PFSK-1 (cell line): ENCODE data around the gene FAM228A.

Experiments
- POLR2AphosphoS5 ChIP-seq: IDR thresholded peaks from 2 replicates; pipeline ENCODE4 v1.6.1; 2012; ENCODE audit warnings: low read depth, mild to moderate bottlenecking, control low read depth, low read length, moderate library complexity
- SIN3A ChIP-seq: IDR thresholded peaks from 2 replicates; pipeline ENCODE4 v1.6.1; 2012; ENCODE audit warnings: mild to moderate bottlenecking, low read length, moderate library complexity, borderline replicate concordance; ENCODE audit not compliant: insufficient read depth
- TAF1 ChIP-seq: IDR thresholded peaks from 2 replicates; pipeline ENCODE4 v1.6.1; 2012; ENCODE audit warnings: low read length, control low read depth, borderline replicate concordance; ENCODE audit not compliant: insufficient read depth

DNA sequence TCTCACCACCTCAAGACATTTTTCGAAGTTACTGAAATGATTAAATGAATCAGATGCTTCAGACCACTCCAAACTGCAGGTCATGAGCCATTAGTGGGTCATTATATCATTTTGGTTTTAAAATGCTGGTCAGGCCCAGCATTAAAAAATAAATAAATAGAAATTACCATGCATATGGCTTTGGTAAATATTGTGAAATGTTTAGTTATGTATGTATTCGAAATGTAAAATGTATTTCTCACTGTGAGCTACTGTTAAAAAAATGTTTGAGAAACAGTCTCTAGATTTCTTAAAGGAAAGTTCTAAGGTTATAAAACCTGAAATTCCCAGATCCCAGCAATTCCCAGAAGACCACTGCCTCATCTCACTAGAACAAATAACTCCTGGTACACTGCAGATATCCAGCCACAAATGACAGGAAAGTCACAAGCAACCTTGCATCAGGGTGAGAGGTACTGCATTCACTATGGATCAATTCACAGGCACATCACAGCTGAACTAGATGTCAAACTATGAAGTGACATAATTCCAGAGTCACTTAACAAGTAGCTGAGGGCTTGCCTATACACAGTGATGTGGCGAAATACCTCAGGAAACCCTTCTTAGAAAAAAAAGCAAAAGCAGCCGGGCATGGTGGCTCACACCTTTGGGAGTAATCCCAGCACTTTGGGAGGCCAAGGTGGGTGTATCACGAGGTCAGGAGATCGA, 46.6 kb downstream of the FAM228A start:
- TF ChIP-seq TAF1 (no peak), SIN3A (no peak), POLR2AphosphoS5 (no peak)
